B cell (primary cell): ENCODE data around the gene TGFB1.

Source experiments
- EZH2 ChIP-seq: IDR thresholded peaks from 2 replicates; pipeline ENCODE4 v1.6.1; 2012; ENCODE audit warnings: borderline replicate concordance, low read depth, mild to moderate bottlenecking, moderate library complexity, low read length; ENCODE audit not compliant: insufficient read depth, poor library complexity, severe bottlenecking
- TF ChIP-seq, protein P1 (sequence below): fragments of 200-600 bp; IDR thresholded peaks from one replicate; pipeline ENCODE4 v1.8.0; 2022; ENCODE audit warnings: antibody characterized with exemption, mild to moderate bottlenecking

DNA sequence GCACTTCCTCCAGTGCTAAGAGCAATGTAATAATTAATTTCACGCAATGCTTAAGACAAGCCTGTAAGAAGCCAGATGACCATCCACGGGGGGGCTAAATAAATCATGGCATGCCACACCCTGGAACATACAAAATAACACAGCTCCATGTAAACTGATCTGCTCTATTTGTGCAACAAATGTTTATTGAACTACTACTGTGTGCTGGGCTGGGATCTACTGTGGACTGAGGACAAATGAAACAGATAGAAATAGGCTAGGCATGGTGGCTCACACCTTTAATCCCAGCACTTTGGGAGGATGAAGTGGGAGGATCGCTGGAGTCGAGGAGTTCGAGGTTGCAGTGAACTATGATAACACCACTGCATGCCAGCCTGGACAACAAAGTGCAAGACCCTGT is 21.3 kb downstream of the TGFB1 start:
- TF ChIP-seq, protein P1, sequence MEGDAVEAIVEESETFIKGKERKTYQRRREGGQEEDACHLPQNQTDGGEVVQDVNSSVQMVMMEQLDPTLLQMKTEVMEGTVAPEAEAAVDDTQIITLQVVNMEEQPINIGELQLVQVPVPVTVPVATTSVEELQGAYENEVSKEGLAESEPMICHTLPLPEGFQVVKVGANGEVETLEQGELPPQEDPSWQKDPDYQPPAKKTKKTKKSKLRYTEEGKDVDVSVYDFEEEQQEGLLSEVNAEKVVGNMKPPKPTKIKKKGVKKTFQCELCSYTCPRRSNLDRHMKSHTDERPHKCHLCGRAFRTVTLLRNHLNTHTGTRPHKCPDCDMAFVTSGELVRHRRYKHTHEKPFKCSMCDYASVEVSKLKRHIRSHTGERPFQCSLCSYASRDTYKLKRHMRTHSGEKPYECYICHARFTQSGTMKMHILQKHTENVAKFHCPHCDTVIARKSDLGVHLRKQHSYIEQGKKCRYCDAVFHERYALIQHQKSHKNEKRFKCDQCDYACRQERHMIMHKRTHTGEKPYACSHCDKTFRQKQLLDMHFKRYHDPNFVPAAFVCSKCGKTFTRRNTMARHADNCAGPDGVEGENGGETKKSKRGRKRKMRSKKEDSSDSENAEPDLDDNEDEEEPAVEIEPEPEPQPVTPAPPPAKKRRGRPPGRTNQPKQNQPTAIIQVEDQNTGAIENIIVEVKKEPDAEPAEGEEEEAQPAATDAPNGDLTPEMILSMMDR = no peak
- no peak for TF ChIP-seq EZH2
